HEK293 (cell line): ENCODE data around the gene TNFAIP3.

Experiments used
- CTCF ChIP-seq: fragments of 450-650 bp; formaldehyde crosslinking; IDR thresholded peaks from 2 replicates; pipeline ENCODE4 v1.5.1; 2016; ENCODE audit warnings: missing biosample characterization, missing genetic modification characterization
- GLI2 ChIP-seq: fragments of 450-650 bp; formaldehyde crosslinking; IDR thresholded peaks from 2 replicates; pipeline ENCODE4; 2017; ENCODE audit warnings: missing biosample characterization, missing genetic modification characterization, low read depth, borderline replicate concordance
- KLF10 ChIP-seq: fragments of 450-650 bp; IDR thresholded peaks from 2 replicates; pipeline ENCODE4 v1.5.1; 2018; ENCODE audit warnings: missing biosample characterization, mild to moderate bottlenecking, missing genetic modification characterization
- RBAK ChIP-seq: fragments of 450-650 bp; formaldehyde crosslinking; IDR thresholded peaks from 2 replicates; pipeline ENCODE4 v1.5.1; 2016; ENCODE audit warnings: missing biosample characterization, missing genetic modification characterization
- SALL2 ChIP-seq: fragments of 450-650 bp; formaldehyde crosslinking; IDR thresholded peaks from 2 replicates; pipeline ENCODE4 v1.5.0; 2017; ENCODE audit warnings: missing biosample characterization, mild to moderate bottlenecking, missing genetic modification characterization, borderline replicate concordance
- YY1 ChIP-seq: fragments of 450-650 bp; formaldehyde crosslinking; IDR thresholded peaks from 2 replicates; pipeline ENCODE4 v1.5.1; 2018; ENCODE audit warnings: missing biosample characterization, missing genetic modification characterization
- ZBTB8A ChIP-seq: fragments of 450-650 bp; formaldehyde crosslinking; IDR thresholded peaks from 2 replicates; pipeline ENCODE4 v1.5.1; 2016; ENCODE audit warnings: missing biosample characterization, missing genetic modification characterization
- ZSCAN18 ChIP-seq: fragments of 450-650 bp; formaldehyde crosslinking; IDR thresholded peaks from 2 replicates; pipeline ENCODE4 v1.5.1; 2016; ENCODE audit warnings: missing biosample characterization, missing genetic modification characterization
- TF ChIP-seq, protein P1 (sequence below): fragments of 450-650 bp; formaldehyde crosslinking; IDR thresholded peaks from 2 replicates; pipeline ENCODE4 v1.5.1; 2017; ENCODE audit warnings: missing biosample characterization, mild to moderate bottlenecking, missing genetic modification characterization, moderate library complexity
- TF ChIP-seq, protein P2 (sequence below): fragments of 450-650 bp; IDR thresholded peaks from 2 replicates; pipeline ENCODE4 v1.5.1; 2018; ENCODE audit warnings: missing biosample characterization, mild to moderate bottlenecking, missing genetic modification characterization
- TF ChIP-seq, protein P3 (sequence below): fragments of 450-650 bp; formaldehyde crosslinking; IDR thresholded peaks from 2 replicates; pipeline ENCODE4 v1.5.1; 2016; ENCODE audit warnings: missing biosample characterization, missing genetic modification characterization, low read depth

- no peak for TF ChIP-seq CTCF (tag by site-specific recombination)
- TF ChIP-seq, protein P1, sequence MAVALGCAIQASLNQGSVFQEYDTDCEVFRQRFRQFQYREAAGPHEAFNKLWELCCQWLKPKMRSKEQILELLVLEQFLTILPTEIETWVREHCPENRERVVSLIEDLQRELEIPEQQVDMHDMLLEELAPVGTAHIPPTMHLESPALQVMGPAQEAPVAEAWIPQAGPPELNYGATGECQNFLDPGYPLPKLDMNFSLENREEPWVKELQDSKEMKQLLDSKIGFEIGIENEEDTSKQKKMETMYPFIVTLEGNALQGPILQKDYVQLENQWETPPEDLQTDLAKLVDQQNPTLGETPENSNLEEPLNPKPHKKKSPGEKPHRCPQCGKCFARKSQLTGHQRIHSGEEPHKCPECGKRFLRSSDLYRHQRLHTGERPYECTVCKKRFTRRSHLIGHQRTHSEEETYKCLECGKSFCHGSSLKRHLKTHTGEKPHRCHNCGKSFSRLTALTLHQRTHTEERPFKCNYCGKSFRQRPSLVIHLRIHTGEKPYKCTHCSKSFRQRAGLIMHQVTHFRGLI (tag by site-specific recombination), result no peak
- TF ChIP-seq, protein P2, sequence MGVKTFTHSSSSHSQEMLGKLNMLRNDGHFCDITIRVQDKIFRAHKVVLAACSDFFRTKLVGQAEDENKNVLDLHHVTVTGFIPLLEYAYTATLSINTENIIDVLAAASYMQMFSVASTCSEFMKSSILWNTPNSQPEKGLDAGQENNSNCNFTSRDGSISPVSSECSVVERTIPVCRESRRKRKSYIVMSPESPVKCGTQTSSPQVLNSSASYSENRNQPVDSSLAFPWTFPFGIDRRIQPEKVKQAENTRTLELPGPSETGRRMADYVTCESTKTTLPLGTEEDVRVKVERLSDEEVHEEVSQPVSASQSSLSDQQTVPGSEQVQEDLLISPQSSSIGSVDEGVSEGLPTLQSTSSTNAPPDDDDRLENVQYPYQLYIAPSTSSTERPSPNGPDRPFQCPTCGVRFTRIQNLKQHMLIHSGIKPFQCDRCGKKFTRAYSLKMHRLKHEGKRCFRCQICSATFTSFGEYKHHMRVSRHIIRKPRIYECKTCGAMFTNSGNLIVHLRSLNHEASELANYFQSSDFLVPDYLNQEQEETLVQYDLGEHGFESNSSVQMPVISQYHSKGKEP (tag by site-specific recombination), result no peak
- no peak for TF ChIP-seq RBAK (tag by site-specific recombination)
- no peak for TF ChIP-seq YY1 (tag by site-specific recombination)
- TF ChIP-seq GLI2 (tag by site-specific recombination), result no peak
- TF ChIP-seq, protein P3, sequence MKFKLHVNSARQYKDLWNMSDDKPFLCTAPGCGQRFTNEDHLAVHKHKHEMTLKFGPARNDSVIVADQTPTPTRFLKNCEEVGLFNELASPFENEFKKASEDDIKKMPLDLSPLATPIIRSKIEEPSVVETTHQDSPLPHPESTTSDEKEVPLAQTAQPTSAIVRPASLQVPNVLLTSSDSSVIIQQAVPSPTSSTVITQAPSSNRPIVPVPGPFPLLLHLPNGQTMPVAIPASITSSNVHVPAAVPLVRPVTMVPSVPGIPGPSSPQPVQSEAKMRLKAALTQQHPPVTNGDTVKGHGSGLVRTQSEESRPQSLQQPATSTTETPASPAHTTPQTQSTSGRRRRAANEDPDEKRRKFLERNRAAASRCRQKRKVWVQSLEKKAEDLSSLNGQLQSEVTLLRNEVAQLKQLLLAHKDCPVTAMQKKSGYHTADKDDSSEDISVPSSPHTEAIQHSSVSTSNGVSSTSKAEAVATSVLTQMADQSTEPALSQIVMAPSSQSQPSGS (tag by site-specific recombination), result no peak
- no peak for TF ChIP-seq ZBTB8A (tag by site-specific recombination)
- no peak for TF ChIP-seq SALL2 (tag by site-specific recombination)
- no peak for TF ChIP-seq ZSCAN18
- TF ChIP-seq KLF10 (tag by site-specific recombination), result no peak
These were observed 9.5 kb downstream of the TNFAIP3 start for GRCh38 chr6:137876547-137876946.
